HG03354 (cell line): ENCODE measurements around the gene TMEM258.

Experiments
- ATAC-seq: cut with Tn5 transposase; IDR thresholded peaks from one replicate; pipeline ENCODE4 v1.9.1; 2021; ENCODE audit warnings: mild to moderate bottlenecking; ENCODE audit not compliant: unreplicated experiment, poor library complexity, severe bottlenecking

TMEM258 gene

GRCh38 chr11:61764606-61765260 lies 27.7 kb downstream of the TMEM258 start:
- ATAC-seq, result no peak

DNA sequence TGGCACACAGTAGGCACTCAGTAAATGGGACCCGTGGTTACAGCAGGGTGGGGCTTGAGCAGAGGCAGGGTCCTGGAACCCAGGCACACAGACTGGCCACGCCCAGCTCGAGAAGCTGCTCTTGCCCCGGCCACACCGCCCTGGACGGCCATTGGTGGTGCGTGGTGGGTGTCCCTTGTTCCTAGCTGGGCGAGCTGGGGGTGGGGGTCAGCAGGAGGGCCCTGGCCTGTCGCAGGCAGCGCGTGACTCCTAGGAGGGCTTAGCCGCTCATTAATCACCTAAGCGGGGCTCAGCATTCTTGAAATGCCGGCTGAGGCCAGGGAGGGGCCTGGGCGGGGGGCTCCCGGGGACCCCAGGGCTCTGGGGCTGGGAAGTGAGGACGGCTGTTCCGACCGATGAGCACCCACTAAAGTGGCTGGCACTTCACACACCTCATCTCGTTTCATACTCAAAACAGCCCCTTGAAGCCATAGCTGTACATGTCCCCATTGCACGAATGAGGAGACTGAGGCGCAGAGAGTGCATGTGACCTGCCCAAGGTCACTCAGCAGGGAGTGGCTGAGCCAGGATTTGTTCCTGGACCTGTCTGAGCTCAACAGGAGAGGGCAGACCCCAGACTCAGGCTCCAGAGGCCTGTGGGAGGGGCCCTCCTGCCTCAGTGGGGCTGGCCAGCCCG lies 28.3 kb downstream of the TMEM258 start:
- no peak for ATAC-seq

DNA sequence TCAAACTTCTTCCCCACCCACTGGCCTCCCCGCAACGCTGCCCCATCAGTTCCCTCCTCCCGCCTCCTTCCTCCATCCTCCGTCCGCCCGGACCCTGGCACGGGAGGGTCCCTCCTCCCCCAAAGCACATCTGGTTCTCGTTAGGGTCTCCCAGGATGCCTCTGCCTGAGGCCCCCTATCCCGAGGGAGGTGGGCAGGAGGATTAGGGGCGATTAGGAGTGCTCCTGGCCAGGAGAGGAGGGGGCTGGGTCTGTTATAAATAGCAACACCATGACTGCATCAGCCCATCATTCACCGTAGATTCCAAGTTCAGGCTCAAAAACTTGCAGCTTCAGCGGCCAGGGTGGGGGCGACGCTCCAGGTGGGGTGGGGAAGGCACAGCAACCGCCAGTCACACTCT lies 29.6 kb downstream of the TMEM258 start:
- ATAC-seq, result no peak

- ATAC-seq, result no peak
These were observed 30.2 kb downstream of the TMEM258 start for GRCh38 chr11:61762223-61762615.

DNA sequence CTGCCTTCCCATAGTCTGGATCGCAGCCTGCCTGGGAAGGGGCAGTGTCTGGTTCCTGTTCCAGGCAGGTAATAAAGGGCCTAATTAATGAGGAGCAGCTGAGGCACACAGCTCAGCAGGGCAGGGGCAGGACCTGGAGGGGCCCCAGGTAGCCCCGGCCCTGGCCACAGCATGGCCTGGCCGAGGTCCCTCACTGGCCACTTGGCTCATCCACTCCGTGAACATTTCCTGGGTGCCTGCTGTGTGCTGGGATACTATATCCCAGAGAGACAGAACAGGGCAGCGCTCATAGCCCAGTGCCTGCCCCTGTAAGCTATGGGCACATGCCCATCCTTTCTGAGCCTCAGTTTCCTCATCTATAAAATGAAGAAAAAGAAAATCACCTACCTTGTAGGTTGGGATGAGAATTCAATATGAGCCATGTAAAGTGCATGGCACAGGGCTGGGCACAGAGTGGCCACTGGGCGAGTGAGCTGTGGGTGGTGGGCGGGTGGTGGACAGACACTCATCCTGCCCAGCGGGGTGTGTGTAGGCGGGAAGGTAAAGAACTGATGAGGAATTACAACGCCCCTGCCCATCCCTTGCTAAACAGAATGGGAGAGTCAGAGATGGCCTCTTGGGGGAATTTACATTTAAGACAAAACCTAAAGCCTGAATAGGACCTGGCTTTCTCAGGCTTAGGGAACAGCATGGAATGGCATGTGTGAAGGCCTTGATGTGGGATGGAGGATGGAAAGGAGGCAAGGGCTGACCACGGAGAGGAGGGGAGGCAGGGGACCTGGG lies 30.8 kb downstream of the TMEM258 start:
- no peak for ATAC-seq

GRCh38 chr11:61760946-61761345 lies 31.5 kb downstream of the TMEM258 start:
- ATAC-seq, result no peak

DNA sequence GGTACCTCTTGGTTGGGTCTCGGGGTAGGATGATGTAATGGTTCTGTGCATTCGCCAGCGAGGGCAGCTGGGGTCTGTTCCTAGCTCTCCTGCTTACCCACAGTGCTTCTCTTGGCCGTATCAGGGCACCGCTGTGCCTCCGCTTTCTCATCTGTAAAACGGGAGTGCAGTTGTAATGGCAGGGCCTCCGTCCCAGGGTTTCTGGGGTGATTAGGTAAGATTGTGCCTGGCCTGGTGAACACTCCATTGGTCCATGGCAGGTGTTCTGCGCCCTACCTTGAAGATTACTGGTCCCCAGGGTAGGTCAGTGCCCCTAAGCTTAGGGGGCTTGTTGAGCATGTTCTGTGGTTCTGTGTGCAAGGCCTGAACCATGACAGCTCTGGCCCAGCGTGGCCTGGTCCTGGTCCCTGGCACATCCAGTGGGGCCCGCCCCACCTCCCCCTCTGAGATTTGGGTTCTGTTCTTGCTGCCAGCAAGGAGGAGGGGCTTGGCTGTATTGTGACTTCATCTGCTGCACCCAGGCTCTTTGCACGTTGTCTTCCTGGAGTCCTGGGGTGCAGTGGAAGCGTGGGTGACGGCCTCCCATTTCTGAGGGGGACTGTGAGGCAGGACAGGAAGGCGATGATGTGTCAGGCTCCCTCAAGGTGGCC lies 35.1 kb downstream of the TMEM258 start:
- ATAC-seq, result no peak

- ATAC-seq, result no peak
These were observed 35.8 kb downstream of the TMEM258 start for GRCh38 chr11:61756452-61757212.

GRCh38 chr11:61756147-61756451 lies 36.3 kb downstream of the TMEM258 start:
- no peak for ATAC-seq

DNA sequence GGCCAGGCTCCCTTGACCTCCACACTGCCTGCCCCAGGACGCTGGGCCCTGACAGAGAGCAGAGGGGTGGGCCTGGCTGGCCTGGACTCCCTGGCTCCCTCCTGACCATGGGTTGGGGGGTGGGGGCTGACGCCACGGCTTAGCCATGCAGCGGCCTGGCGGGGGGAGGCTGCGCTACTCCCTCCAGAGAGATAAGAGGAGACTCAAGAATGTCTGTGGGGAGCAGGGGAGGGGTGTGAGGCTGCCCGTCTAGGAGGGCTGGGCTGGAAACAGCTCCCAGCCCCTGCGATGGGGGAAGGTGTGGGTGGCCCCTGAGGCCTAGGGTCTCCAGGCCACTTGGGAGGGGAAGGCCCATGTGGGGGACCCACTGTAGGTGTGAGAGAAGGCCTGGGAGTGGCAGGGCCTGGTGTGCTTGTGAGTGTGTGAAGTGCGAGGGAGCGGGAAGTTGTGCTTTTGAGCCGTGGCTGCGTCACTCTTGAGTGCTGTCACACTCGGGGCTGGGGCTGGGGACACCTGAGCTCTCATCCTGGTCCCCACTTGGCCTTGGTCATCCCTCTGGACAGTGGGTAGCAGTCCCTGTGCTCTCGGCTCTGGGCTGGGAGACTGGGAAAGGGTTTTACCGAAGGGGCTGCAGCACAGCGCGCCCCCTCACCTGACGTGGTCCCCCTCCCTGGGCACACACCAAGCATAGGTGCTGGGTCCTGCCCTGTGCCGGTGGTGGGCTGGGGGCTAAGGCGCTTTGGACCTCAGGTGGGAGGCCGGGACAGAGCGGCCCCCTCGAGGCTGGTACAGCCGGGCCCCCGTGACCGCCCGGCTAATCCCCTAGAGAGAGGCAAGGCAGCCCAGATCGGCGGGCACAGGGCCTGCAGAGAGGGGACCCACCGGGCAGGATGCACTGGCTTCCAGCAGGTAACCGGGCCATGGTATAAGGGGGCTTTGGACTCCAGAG lies 37.6 kb downstream of the TMEM258 start:
- ATAC-seq, result no peak

GRCh38 chr11:61753672-61754071 lies 38.7 kb downstream of the TMEM258 start:
- no peak for ATAC-seq

GRCh38 chr11:61752925-61753521 lies 39.4 kb downstream of the TMEM258 start:
- ATAC-seq, result no peak

DNA sequence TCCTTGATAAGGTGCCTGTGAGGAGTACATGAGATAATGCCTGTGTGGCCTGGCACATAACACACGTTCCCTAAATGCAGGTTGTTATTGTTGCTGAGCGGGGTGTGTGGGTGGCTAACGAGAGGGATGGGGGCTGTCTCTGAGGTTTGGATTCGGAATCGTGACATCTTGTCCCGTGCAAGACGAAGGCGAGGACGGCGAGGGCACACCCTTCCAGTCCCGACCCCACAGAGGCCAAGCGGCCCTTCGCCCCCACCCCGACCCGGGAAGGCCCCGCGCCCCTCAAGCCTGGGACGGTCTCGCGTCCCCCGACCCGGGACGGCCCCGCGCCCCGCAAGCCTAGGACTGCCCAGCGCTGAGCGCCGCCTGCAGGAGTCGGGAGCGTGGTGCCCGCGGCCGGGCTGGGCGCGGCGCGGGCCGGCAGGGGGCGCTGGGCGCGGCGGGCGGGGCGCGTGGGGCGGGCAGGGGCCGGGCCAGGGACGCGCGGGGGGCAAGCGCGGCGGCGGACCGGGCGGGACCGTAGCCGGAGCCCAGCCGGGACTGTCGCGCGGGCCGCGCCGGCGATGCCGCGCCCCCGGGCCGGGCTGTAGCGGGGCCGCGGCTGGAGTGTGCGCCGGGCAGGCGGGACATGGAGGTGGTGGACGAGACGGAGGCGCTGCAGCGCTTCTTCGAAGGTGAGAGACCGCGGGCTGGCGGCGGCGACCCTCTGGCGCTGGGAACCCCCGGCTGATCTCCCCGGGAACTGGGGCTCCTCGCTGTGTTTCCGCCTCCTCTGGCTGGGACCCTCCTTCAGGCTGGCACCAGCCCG lies 40.1 kb downstream of the TMEM258 start, which contains the start of gene MYRF:
MYRF (plus strand) TSS at position 520 of the 808 bp plus-strand sequence; CDS start at position 629, 109 bp downstream.
- no peak for ATAC-seq

DNA sequence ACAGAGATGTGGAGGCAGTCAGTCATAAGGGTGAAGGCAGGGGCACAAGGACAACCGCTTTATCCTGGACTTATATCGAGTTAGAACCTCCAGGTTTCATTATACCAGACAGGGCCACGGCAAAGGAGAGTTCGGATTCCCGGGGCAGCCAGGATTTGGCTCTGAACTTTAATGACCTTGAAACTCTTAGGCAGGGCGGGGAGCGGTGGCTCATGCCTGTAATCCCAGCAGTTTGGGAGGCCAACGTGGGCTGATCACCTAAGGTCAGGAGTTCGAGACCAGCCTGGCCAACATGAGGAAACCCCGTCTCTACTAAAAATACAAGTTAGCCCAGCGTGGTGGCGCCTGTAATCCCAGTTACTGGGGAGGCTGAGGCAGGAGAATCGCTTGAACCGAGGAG lies 41.0 kb downstream of the TMEM258 start:
- no peak for ATAC-seq

- ATAC-seq, result no peak
These were observed 41.6 kb downstream of the TMEM258 start for GRCh38 chr11:61750631-61751273.

DNA sequence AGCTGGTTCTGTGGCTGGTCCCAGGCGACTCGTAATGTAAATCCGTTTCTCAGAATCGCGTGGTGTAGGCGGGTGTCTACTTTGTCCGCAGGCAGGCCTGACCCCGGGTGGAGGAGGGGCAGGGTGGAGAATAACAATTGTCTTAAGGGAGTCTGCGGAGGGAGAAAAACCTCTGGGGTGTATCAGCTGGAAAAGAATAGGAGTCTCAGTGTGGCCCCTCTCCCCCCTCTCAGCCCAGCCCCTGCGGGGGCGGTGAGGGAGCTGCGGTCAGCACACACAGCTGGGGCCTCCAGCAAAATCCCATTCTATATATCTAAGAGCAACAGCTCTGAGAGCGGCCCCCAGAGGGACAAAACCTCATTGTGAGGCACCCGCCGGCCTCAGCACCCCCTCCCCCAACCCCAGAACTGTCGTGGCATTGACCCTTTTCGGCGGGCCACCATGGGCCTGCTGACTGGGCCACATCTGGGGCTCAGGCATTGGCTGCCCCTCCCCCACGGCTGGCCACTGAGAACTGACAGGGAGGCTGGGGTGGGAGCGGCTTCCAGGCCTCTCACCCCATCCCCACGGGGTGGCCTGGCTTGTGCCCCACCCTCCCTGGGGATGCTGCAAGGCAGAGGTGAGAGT lies 42.7 kb downstream of the TMEM258 start:
- no peak for ATAC-seq

DNA sequence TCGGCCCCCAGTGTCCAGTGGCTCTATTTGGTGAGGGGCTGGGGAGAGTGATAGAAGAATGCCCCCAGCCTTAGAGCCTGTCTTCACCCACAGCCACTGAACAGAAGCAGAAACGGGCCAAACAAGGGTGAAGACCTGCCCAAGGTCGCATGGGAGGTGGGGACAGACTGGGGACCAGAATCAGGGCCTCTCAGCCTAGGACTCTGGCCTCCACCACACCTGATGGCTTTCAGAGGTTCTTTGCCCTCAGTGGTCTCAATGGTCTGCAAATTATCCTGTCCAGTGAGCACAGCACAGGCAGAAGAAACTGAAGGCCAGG lies 44.5 kb downstream of the TMEM258 start:
- no peak for ATAC-seq
